ENCODE results near the gene BAD.

The BAD gene

DNA sequence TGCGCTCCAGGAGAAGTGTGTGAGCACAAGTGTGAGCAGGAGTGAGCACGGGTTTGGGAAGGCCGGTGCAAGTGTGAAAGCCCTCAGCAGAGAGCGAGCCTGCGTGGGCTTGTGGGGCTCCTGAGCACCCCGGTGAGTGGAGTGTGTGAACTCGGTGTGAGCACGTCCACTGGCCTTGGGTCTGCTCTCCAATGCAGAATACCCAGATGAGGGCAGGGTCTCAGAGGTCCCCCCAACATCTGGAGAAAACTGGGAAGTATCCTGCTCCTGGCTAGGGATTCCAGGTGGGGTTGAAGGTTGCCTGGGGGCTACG is 22.1 kb upstream of the BAD start:
- TF ChIP-seq, protein P1, sequence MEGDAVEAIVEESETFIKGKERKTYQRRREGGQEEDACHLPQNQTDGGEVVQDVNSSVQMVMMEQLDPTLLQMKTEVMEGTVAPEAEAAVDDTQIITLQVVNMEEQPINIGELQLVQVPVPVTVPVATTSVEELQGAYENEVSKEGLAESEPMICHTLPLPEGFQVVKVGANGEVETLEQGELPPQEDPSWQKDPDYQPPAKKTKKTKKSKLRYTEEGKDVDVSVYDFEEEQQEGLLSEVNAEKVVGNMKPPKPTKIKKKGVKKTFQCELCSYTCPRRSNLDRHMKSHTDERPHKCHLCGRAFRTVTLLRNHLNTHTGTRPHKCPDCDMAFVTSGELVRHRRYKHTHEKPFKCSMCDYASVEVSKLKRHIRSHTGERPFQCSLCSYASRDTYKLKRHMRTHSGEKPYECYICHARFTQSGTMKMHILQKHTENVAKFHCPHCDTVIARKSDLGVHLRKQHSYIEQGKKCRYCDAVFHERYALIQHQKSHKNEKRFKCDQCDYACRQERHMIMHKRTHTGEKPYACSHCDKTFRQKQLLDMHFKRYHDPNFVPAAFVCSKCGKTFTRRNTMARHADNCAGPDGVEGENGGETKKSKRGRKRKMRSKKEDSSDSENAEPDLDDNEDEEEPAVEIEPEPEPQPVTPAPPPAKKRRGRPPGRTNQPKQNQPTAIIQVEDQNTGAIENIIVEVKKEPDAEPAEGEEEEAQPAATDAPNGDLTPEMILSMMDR (conservative IDR thresholded peaks at IDR 0.05; ENCODE audit: low read depth) = no peak
- H3K27ac ChIP-seq = peak overlapping the region; percentile 100
- DNase-seq (ENCODE audit: low spot score) = no peak
- CTCF ChIA-PET = interaction anchor here (0.6 to 0.9 kb wide), 5 partner anchors 26 to 116 kb away, joined by 3 to 6 read pairs (median 3); no protein-coding TSS in a partner anchor
- POLR2A ChIA-PET (ENCODE audit: low non-redundant PET) = interaction anchor here (1.1 kb wide), 1 partner anchor 35 kb away, joined by 3 read pairs; no protein-coding TSS in a partner anchor

DNA sequence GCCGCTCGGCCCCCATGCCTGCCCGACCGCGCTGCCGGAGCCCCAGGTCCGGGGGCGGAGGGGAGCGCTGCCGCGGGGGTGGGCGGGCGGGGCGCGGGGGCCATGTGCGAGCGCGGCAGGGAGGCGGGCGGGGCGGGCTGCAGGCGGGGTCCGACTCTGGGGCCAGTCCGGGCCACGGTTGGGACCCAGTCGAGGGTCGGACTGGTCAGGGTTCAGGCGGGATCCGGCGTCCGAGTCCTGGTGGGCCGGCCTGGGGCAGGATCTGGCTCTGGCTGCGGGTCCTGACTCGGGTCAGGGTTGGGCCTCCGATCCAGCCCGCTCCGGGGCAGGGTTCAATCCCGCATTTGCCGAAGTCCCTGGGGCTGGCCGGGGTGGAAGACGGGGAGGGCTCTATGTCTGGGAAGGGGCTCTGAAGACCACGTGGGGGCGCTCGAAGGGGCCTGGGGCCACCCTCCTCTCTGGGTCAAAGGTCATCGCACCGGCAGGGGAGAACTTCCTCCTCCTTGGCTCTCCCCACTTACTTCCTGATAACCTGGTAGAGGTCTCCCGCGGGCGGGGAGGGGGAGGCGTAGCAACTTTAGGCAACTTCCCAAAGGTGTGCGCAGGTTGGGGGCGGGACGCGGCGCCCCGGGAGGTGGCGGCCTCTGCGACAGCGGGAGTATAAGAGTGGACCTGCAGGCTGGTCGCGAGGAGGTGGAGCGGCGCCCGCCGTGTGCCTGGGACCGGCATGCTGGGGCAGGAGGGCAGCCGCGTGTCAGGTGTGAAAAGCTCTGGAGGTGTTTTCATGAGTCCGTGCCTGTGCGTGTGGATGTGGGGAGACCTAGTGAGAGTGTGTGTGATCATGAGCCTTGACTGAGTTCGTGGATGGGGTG is 21.5 kb upstream of the BAD start:
- TF ChIP-seq, protein P1 (conservative IDR thresholded peaks at IDR 0.05; ENCODE audit: low read depth) = peak; percentile 50
- no peak for DNase-seq (ENCODE audit: low spot score)
- peak overlapping the region; percentile 100 for H3K27ac ChIP-seq
- CTCF ChIA-PET = interaction anchor here (0.6 to 0.9 kb wide), 7 partner anchors 24 to 117 kb away, joined by 3 to 6 read pairs (median 4); no protein-coding TSS in a partner anchor
- POLR2A ChIA-PET (ENCODE audit: low non-redundant PET) = interaction anchor here (2.0 kb wide), 1 partner anchor 12 kb away, joined by 9 read pairs; the partner anchor contains the start of genes PRDX5 and TRMT112

DNA sequence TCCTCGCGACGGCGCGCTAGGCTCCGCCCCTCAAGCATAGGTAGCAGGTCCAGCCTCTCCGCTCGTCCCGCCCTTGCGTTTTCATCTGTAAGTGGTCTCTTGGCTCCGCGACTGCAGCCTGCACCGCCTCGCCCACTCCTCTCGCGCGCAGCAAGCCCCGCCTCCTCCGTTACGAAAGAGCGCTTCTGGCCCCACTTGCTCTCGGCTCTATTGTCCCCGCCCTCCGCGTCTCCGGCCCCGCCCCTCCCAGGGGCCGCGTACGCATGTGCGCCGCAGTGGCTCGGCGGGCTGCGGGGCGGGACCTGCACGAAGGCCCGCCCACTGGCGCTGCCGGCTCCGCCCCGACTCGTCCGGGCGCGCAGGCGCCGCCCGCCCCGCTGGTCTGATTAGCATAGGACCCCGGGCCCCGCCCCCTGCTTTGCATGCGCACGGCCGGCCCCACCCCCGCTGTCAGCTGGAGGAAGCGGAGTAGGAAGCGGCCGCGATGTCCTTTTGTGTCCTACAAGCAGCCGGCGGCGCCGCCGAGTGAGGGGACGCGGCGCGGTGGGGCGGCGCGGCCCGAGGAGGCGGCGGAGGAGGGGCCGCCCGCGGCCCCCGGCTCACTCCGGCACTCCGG is 20.7 kb upstream of the BAD start, which contains the start of gene ESRRA:
ESRRA (plus strand) TSS at position 450 of the 616 bp plus-strand sequence. CDS start 1,656 bp downstream, outside the sequence.
- DNase-seq (ENCODE audit: low spot score) = peak; percentile 98
- TF ChIP-seq, protein P1 (conservative IDR thresholded peaks at IDR 0.05; ENCODE audit: low read depth) = no peak
- POLR2A ChIA-PET (ENCODE audit: low non-redundant PET) = interaction anchor here (0.5 to 2.0 kb wide), 2 partner anchors 13 to 84 kb away, joined by 3 to 9 read pairs; partner anchors contain the start of genes PRDX5 and TRMT112
- CTCF ChIA-PET = interaction anchor here (0.6 to 1.3 kb wide), 5 partner anchors 16 to 101 kb away, joined by 3 to 5 read pairs (median 4); no protein-coding TSS in a partner anchor
- peak within 1 kb of the TSS; percentile 100 for H3K27ac ChIP-seq

DNA sequence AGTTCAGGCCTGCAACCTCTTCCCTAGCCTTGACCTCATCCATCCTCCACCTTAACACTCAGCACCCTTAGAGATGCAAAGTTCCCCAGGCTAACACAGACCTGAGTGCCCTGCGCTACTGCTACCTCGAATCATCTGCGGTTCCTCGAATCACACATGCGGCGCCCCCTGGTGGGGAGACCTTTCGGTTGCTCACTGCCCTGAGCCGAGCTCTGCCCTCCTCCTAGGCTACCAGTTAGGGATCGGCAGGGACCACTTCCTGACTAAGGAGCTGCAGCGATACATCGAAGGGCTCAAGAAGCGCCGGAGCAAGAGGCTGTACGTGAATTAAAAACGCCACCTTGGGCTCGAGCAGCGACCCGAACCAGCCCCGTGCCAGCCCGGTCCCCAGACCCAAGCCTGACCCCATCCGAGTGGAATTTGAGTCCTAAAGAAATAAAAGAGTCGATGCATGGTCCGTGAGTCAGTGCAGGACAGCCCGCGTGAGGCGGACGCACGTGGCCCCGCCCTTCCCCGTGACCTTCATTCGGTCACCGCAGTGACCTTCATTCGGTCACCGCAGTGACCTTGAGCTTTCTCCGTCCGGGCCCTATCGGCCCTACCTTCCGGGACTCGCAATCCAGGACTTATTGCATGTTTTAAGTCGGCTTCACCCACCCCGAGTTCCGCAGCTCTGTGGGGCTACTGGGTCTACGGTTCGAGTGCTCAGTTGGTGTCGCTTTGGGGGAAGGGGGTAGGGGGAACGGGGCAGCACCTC is 20.0 kb upstream of the BAD start:
- TF ChIP-seq, protein P1 (conservative IDR thresholded peaks at IDR 0.05; ENCODE audit: low read depth) = peak; percentile 85
- CTCF ChIA-PET = interaction anchor here (0.6 to 1.3 kb wide), 9 partner anchors 9 to 118 kb away, joined by 3 to 5 read pairs (median 4); partner anchors contain the start of genes PLCB3 and STIP1
- H3K27ac ChIP-seq = peak overlapping the region; percentile 100
- POLR2A ChIA-PET (ENCODE audit: low non-redundant PET) = interaction anchor here (0.5 to 2.0 kb wide), 3 partner anchors 13 to 85 kb away, joined by 3 to 9 read pairs (median 3); partner anchors contain the start of genes PRDX5 and TRMT112
- peak; percentile 66 for DNase-seq (ENCODE audit: low spot score)

DNA sequence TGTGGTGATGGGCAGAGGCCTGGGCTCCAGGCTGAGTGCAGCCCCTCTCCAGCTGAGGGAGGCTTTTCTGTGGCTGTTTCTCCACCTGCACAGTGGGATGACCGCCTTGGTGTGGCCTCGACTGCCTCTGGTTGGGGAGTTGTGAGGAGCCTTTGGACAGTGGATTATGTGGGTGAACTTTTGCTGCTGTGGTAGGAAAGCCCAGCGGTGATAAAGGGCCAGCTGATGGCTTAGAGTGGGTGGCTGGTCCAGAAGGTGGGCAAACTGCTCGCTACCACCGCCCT is 19.5 kb upstream of the BAD start:
- peak overlapping the region; percentile 100 for H3K27ac ChIP-seq
- TF ChIP-seq, protein P1 (conservative IDR thresholded peaks at IDR 0.05; ENCODE audit: low read depth) = no peak
- ChIA-PET POLR2A (ENCODE audit: low non-redundant PET) (no interaction called here), CTCF (interaction anchor here (0.5 to 1.3 kb wide), 6 partner anchors 9 to 246 kb away, joined by 3 to 5 read pairs (median 4); partner anchors contain the start of genes PLCB3 and STIP1)
- no peak for DNase-seq (ENCODE audit: low spot score)

All from RWPE1 (cell line).